K562 (cell line): ENCODE data around the gene CCDC127. TPM values are rescaled to one million over a fixed set of nuclear protein-coding genes. Genes with fewer than 3 reads are reported as not detected.

ENCODE experiments used
- ARID1B ChIP-seq: fragments of 450-650 bp; IDR thresholded peaks from 2 replicates; pipeline ENCODE4 v1.6.1; 2016; ENCODE audit warnings: antibody characterized with exemption, mild to moderate bottlenecking, inconsistent platforms
- ATF3 ChIP-seq, 2 experiments: fragments of 450-650 bp in 1 of 2; sonication (generic) in 1 of 2; formaldehyde crosslinking in 1 of 2; IDR thresholded peaks in 1 of 2; conservative IDR thresholded peaks in 1 of 2; 2 replicates each; pipeline versions ENCODE4 v1.6.1 to v1.8.1; 2016 to 2023; ENCODE audit warnings: mild to moderate bottlenecking in 2 of 2, moderate library complexity in 2 of 2, inconsistent platforms in 1 of 2, missing genetic modification reagents in 1 of 2
- ATF4 ChIP-seq: fragments of 450-650 bp; formaldehyde crosslinking; IDR thresholded peaks from 2 replicates; pipeline ENCODE4 v1.4.0; 2022; ENCODE audit warnings: mild to moderate bottlenecking, moderate library complexity
- ATF6 ChIP-seq: sonication (generic); formaldehyde crosslinking; IDR thresholded peaks from 2 replicates; pipeline ENCODE4 v1.4.0; 2020; ENCODE audit warnings: mild to moderate bottlenecking, missing genetic modification reagents
- ATF7 ChIP-seq: fragments of 450-650 bp; IDR thresholded peaks from 2 replicates; pipeline ENCODE4 v1.7.1; 2014; ENCODE audit warnings: mild to moderate bottlenecking, moderate library complexity
- BRD4 ChIP-seq: fragments of 200-600 bp; sonication (generic); IDR thresholded peaks from 2 replicates; pipeline ENCODE4 v1.6.1; 2017; ENCODE audit warnings: inconsistent platforms
- MAX ChIP-seq: sonication (generic); formaldehyde crosslinking; IDR thresholded peaks from 2 replicates; pipeline ENCODE4 v1.9.0; 2022; ENCODE audit warnings: mild to moderate bottlenecking, missing genetic modification reagents
- MNT ChIP-seq, 2 experiments: fragments of 450-650 bp; conservative IDR thresholded peaks; 2 replicates each; pipeline ENCODE4 v1.6.1; 2017; ENCODE audit warnings: mild to moderate bottlenecking in 2 of 2, moderate library complexity in 2 of 2
- NCOR1 ChIP-seq: fragments of 450-650 bp; IDR thresholded peaks from 2 replicates; pipeline ENCODE4 v1.6.1; 2016; ENCODE audit warnings: mild to moderate bottlenecking, moderate library complexity
- NFRKB ChIP-seq: fragments of 450-650 bp; IDR thresholded peaks from 2 replicates; pipeline ENCODE4 v1.6.1; 2016; ENCODE audit warnings: low read depth
- PTTG1 ChIP-seq: fragments of 450-650 bp; IDR thresholded peaks from 2 replicates; pipeline ENCODE4 v1.6.1; 2016; ENCODE audit warnings: low read depth, mild to moderate bottlenecking, missing genetic modification characterization, missing compliant biosample characterization
- RUNX1 ChIP-seq: sonication (generic); IDR thresholded peaks from 2 replicates; pipeline ENCODE4 v1.6.1; 2016; ENCODE audit warnings: antibody characterized with exemption, low read depth
- SRSF9 ChIP-seq: fragments of 200-400 bp; formaldehyde crosslinking; IDR thresholded peaks from 2 replicates; pipeline ENCODE4 v1.6.1; 2017; ENCODE audit warnings: low read depth, low read length, borderline replicate concordance
- TAF7 ChIP-seq: fragments of 450-650 bp; IDR thresholded peaks from 2 replicates; pipeline ENCODE4 v1.6.1; 2016; ENCODE audit warnings: missing genetic modification characterization, missing compliant biosample characterization
- TAL1 ChIP-seq: fragments of 450-650 bp; IDR thresholded peaks from 2 replicates; pipeline ENCODE4 v1.6.1; 2016; ENCODE audit warnings: mild to moderate bottlenecking
- TCF15 ChIP-seq: fragments of 250-450 bp; sonication (Bioruptor Pico); IDR thresholded peaks from 2 replicates; pipeline ENCODE4 v1.8.0; 2022; ENCODE audit warnings: moderate library complexity, mild to moderate bottlenecking, inconsistent platforms
- THAP12 ChIP-seq: fragments of 250-450 bp; sonication (Bioruptor Pico); IDR thresholded peaks from 2 replicates; pipeline ENCODE4 v1.9.0; 2021; ENCODE audit warnings: mild to moderate bottlenecking, inconsistent platforms
- ZFX ChIP-seq: sonication (generic); formaldehyde crosslinking; IDR thresholded peaks from 2 replicates; pipeline ENCODE4 v1.8.0; 2022; ENCODE audit warnings: mild to moderate bottlenecking, missing genetic modification reagents, moderate library complexity
- ZNF239 ChIP-seq: fragments of 250-450 bp; sonication (Bioruptor Pico); IDR thresholded peaks from 2 replicates; pipeline ENCODE4 v1.4.0; 2020; ENCODE audit warnings: mild to moderate bottlenecking
- ZNF3 ChIP-seq: fragments of 250-450 bp; sonication (Bioruptor Pico); IDR thresholded peaks from 2 replicates; pipeline ENCODE4 v1.5.0; 2021; ENCODE audit warnings: mild to moderate bottlenecking, moderate library complexity
- ZNF324 ChIP-seq: fragments of 250-450 bp; sonication (Bioruptor Pico); IDR thresholded peaks from 2 replicates; pipeline ENCODE4 v1.4.0; 2020; ENCODE audit warnings: mild to moderate bottlenecking
- ZNF57 ChIP-seq: fragments of 450-650 bp; formaldehyde crosslinking; IDR thresholded peaks from 2 replicates; pipeline ENCODE4 v1.4.0; 2020; ENCODE audit warnings: mild to moderate bottlenecking, moderate library complexity
- polyA plus RNA-seq, 8 experiments: library from polyadenylated mRNA; depleted of rRNA in 4 of 8; stranded (reverse) in 5 of 8; unstranded in 3 of 8; fragments of >200 nt; fragmentation: Nextera tagmentation in 2 of 8; fragmentation: Illumina TruSeq in 1 of 8; extraction: Ambion mirVana in 2 of 8; extraction: Trizol in 1 of 8; gene quantifications; 2 replicates each; pipeline versions ENCODE4 v1.2.1 to v1.2.3, GENCODE V29; 2011 to 2014; ENCODE audit warnings: inconsistent platforms in 1 of 8, missing spikeins in 1 of 8
- total RNA-seq, 7 experiments: library from RNA; depleted of rRNA in 6 of 7; stranded (reverse); fragments of >200 nt in 6 of 7; fragmentation: Illumina TruSeq in 2 of 7; extraction: Trizol in 2 of 7; gene quantifications; 2 replicates each; pipeline versions ENCODE4 v1.2.1 to v1.2.3, GENCODE V29; 2011 to 2021; ENCODE audit warnings: low replicate concordance in 1 of 7

The CCDC127 gene
- total and polyA plus RNA-seq, 9 of the 15 experiments (the other 6 are each of a cell fraction or from before 2014, with no cell fraction given), result 2.7 to 4.5 (median 4.1) TPM

- TF ChIP-seq ZNF3 (CRISPR knock-in tag) (no peak), ZNF57 (CRISPR knock-in tag) (no peak), ARID1B (no peak), SRSF9 (no peak), TCF15 (no peak), MAX (CRISPR knock-in tag) (peak; percentile 56), ATF6 (CRISPR knock-in tag) (no peak), RUNX1 (no peak), NFRKB (no peak), ATF4 (CRISPR knock-in tag) (no peak), ZNF239 (CRISPR knock-in tag) (no peak), BRD4 (no peak), ZNF324 (CRISPR knock-in tag) (no peak), PTTG1 (tag) (no peak), NCOR1 (no peak), TAF7 (tag) (no peak), ATF3 (IDR thresholded peaks at IDR 0.05) (peak; percentile 63), ATF3 (CRISPR knock-in tag; conservative IDR thresholded peaks at IDR 0.05) (no peak), ZFX (CRISPR knock-in tag) (no peak), TAL1 (no peak), MNT (conservative IDR thresholded peaks at IDR 0.05) (0 out of 4 replicates have a peak, but pooled peaks of 1 of the 2 experiments have one; percentile 18), THAP12 (CRISPR knock-in tag) (no peak), ATF7 (peak; percentile 43)
These were observed 10.4 kb downstream of the CCDC127 start (continued) for GRCh38 chr5:207599-207998.
